HEK293T (cell line): ENCODE measurements around the gene C5AR1.
"Not testable (repeated sequence)": the region's sequence is repeated elsewhere in the genome, so short reads cannot be mapped to it uniquely, and the experiment has no call there.

Source experiments
- CTCF ChIA-PET: fragments of 350-600 bp; formaldehyde crosslinking; extraction: SDS; loops from one replicate; lab custom pipeline; 2021; ENCODE audit warnings: antibody characterized with exemption, inconsistent platforms; lab: Yijun Ruan, JAX
- POLR2A ChIA-PET: fragments of 350-600 bp; formaldehyde crosslinking; extraction: SDS; loops from one replicate; lab custom pipeline; 2020; ENCODE audit warnings: antibody characterized with exemption, inconsistent platforms; lab: Yijun Ruan, JAX
- DNase-seq: peaks from one replicate; pipeline ENCODE4 v3.0.0; 2012; ENCODE audit warnings: mixed read lengths; ENCODE audit errors: extremely low spot score
- ARNT ChIP-seq: fragments of 450-650 bp; IDR thresholded peaks from 2 replicates; pipeline ENCODE4 v1.6.1; 2017; ENCODE audit warnings: mild to moderate bottlenecking
- BHLHE40 ChIP-seq: fragments of 450-650 bp; IDR thresholded peaks from 2 replicates; pipeline ENCODE4 v1.6.1; 2016; ENCODE audit warnings: mild to moderate bottlenecking, moderate library complexity, borderline replicate concordance
- CTBP1 ChIP-seq: fragments of 450-650 bp; IDR thresholded peaks from 2 replicates; pipeline ENCODE4 v1.6.1; 2016; ENCODE audit warnings: borderline replicate concordance
- ELF4 ChIP-seq: fragments of 450-650 bp; IDR thresholded peaks from 2 replicates; pipeline ENCODE4 v1.6.1; 2017; ENCODE audit warnings: antibody characterized with exemption
- FOXA1 ChIP-seq: fragments of 450-650 bp; IDR thresholded peaks from 2 replicates; pipeline ENCODE4 v1.6.1; 2016; ENCODE audit warnings: mild to moderate bottlenecking
- FOXK2 ChIP-seq: fragments of 450-650 bp; IDR thresholded peaks from 2 replicates; pipeline ENCODE4 v1.6.1; 2016; ENCODE audit warnings: mild to moderate bottlenecking
- FOXM1 ChIP-seq: fragments of 450-650 bp; IDR thresholded peaks from 2 replicates; pipeline ENCODE4 v1.6.1; 2017; ENCODE audit warnings: mild to moderate bottlenecking, borderline replicate concordance
- HDGF ChIP-seq: fragments of 450-650 bp; IDR thresholded peaks from 2 replicates; pipeline ENCODE4 v1.6.1; 2017; ENCODE audit warnings: antibody characterized with exemption, borderline replicate concordance
- L3MBTL2 ChIP-seq: fragments of 450-650 bp; conservative IDR thresholded peaks from 2 replicates; pipeline ENCODE4 v1.6.1; 2016; ENCODE audit warnings: mild to moderate bottlenecking
- LEF1 ChIP-seq: fragments of 450-650 bp; IDR thresholded peaks from 2 replicates; pipeline ENCODE4 v1.6.1; 2017; ENCODE audit warnings: mild to moderate bottlenecking, borderline replicate concordance
- NFRKB ChIP-seq: fragments of 450-650 bp; IDR thresholded peaks from 2 replicates; pipeline ENCODE4 v1.6.1; 2016; ENCODE audit warnings: mild to moderate bottlenecking, moderate library complexity
- SP1 ChIP-seq: fragments of 450-650 bp; IDR thresholded peaks from 2 replicates; pipeline ENCODE4 v1.6.1; 2017
- SUZ12 ChIP-seq: fragments of 450-650 bp; IDR thresholded peaks from 2 replicates; pipeline ENCODE4 v1.6.1; 2016; ENCODE audit warnings: mild to moderate bottlenecking
- TARDBP ChIP-seq: fragments of 450-650 bp; IDR thresholded peaks from 2 replicates; pipeline ENCODE4 v1.6.1; 2016
- ZNF384 ChIP-seq: fragments of 450-650 bp; IDR thresholded peaks from 2 replicates; pipeline ENCODE4 v1.6.1; 2016
- TF ChIP-seq, protein P1 (sequence below): fragments of 450-650 bp; IDR thresholded peaks from 2 replicates; pipeline ENCODE4 v1.6.1; 2016

The C5AR1 gene

DNA sequence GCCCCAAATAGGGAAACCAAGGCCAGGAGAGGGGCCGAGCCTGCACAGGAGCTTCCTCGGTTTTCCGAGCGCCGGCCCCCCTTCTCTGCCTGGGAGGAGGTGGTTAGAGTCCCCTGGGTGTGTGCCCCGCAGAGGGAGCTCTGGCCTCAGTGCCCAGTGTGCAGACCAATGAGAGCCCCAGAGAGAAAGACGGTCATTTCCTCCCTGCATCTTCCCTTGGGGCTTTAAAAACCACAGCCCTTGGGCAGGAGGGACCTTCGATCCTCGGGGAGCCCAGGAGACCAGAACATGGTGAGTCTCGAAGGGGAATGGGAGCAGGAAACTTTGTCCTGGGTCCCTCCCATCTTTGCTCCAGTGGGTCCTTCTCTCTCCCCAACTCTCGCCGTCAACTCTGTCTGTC is at the start of gene C5AR1:
Gene C5AR1, plus strand, starts transcription at position 254 of the 400 bp plus-strand sequence. Its CDS starts 35 bp downstream, at position 289.
- POLR2A ChIA-PET = interaction anchor here (1.4 kb wide), 1 partner anchor 40 kb away, joined by 4 read pairs; the partner anchor contains the start of gene DHX34
- DNase-seq = no peak

DNA sequence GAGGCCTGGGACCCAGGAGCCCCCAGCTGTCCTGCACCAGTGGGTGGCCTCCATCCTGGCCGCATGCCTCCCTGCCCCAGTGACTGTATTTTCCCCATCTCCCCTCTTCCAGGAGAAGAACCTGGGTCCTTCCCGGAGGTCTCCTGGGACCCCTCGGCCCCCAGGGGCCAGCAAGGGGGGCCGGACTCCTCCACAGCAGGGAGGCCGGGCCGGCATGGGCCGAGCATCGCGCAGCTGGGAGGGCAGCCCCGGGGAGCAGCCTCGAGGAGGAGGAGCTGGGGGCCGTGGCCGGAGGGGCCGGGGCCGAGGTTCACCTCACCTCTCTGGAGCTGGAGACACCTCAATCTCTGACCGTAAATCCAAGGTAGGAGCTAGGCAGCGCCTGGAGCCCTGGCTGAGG is 49.2 kb upstream of the C5AR1 start:
- TF ChIP-seq FOXM1 (no peak), HDGF (no peak), BHLHE40 (no peak), FOXA1 (no peak), FOXK2 (no peak), L3MBTL2 (no peak), SUZ12 (no peak), ELF4 (no peak), ARNT (no peak), LEF1 (no peak), ZNF384 (no peak), TARDBP (no peak)
- TF ChIP-seq, protein P1, sequence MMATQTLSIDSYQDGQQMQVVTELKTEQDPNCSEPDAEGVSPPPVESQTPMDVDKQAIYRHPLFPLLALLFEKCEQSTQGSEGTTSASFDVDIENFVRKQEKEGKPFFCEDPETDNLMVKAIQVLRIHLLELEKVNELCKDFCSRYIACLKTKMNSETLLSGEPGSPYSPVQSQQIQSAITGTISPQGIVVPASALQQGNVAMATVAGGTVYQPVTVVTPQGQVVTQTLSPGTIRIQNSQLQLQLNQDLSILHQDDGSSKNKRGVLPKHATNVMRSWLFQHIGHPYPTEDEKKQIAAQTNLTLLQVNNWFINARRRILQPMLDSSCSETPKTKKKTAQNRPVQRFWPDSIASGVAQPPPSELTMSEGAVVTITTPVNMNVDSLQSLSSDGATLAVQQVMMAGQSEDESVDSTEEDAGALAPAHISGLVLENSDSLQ = no peak
- POLR2A ChIA-PET = no interaction called here
- no peak for DNase-seq
- CTCF ChIA-PET = no interaction called here

More for the DNA sequence above, at the start of gene C5AR1:
- CTCF ChIA-PET = interaction anchor here (0.6 to 1.4 kb wide), 3 partner anchors 10 to 39 kb away, joined by 3 to 6 read pairs (median 3); partner anchors contain the start of gene DHX34
- TF ChIP-seq LEF1 = no peak
- TF ChIP-seq FOXM1 = no peak
- TF ChIP-seq, protein P1 = no peak
- TF ChIP-seq FOXK2 = no peak
- TF ChIP-seq ELF4 = no peak
- no peak for TF ChIP-seq HDGF
- TF ChIP-seq TARDBP = no peak
- TF ChIP-seq SUZ12 = no peak
- TF ChIP-seq L3MBTL2 = no peak
- TF ChIP-seq ZNF384 = no peak
- no peak for TF ChIP-seq SP1
- no peak for TF ChIP-seq ARNT

DNA sequence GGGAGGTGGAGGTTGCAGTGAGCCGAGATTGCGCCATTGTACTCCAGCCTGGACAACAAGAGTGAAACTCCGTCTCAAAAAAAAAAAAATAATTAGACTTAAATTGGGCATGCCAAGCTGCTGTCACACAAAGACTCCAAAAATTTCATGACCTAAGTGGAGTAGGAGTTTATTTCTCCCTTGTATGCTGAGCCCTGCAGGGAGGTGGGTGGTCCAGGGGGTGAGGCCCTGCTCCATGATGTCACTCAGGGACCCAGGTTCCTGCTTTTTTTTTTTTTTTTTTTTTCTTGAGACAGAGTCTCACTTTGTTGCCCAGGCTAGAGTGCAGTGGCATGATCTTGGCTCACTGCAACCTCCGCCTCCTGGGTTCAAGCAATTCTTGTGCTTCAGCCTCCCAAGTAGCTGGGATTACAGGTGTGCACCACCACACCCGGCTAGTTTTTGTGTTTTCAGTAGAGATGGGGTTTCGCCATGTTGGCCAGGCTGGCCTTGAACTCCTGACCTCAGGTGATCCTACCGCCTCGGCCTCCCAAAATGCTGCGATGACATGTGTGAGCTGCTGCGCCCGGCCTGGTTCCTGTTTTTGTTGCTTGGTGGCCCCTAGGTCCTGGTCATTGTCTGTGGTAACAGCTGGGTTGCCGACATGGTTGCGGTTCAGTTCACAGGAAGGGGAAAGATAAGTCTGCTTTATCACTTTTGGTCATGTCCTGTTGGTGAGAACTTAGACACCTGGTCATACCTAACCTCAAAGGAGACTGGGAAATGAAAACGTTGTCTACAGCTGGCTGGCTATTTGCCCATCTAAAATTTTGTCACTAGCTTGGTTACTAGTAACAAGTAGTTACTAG is 47.5 kb upstream of the C5AR1 start:
- POLR2A ChIA-PET = not testable (repeated sequence)
- CTCF ChIA-PET = interaction anchor here (1.0 kb wide), 1 partner anchor 7 kb away, joined by 3 read pairs; no protein-coding TSS in a partner anchor

DNA sequence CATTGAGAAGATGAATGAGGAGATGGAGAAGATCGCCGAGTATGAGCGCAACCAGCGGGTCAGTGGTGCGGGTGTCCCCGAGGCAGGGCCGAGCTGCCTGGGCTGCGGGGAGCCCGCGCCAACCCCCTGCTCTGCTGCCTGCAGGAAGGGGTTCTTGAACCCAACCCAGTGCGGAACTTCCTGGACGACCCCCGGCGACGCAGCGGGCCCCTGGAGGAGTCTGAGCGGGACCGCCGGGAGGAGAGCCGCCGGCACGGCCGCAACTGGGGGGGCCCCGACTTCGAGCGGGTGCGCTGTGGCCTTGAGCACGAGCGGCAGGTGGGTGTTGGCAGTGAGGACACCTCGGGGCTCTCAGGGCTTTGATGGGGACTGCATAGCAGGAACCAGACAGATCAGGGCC is 45.0 kb upstream of the C5AR1 start:
- CTCF ChIA-PET = no interaction called here
- POLR2A ChIA-PET = no interaction called here
- TF ChIP-seq ARNT (no peak), ZNF384 (no peak), HDGF (no peak), FOXA1 (no peak), NFRKB (no peak), FOXM1 (no peak), FOXK2 (no peak), ELF4 (no peak)
- DNase-seq = no peak

More for the DNA sequence above, 47.5 kb upstream of the C5AR1 start:
- not testable (repeated sequence) for DNase-seq

DNA sequence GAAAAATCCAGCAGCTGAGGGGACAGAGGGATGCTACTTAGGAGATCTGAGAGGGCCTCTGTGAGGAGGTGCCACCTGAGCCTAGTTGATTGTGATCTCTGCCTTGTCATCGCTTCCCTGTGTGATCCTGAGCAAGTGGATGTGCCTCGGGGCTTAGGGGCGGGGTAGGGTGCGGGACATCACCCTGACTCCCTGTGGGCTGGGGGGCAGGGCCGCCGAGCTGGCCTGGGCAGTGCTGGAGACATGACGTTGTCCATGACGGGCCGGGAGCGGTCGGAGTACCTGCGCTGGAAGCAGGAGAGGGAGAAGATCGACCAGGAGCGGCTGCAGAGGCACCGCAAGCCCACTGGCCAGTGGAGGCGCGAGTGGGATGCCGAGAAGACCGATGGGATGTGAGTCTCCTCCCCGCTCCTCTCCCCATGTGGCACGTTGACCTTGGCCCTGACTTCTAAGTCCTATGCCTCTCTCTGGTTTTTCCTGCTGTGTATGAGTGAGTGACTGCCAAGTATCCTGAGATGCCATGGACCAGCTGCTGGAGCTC is 43.2 kb upstream of the C5AR1 start:
- POLR2A ChIA-PET = no interaction called here

DNA sequence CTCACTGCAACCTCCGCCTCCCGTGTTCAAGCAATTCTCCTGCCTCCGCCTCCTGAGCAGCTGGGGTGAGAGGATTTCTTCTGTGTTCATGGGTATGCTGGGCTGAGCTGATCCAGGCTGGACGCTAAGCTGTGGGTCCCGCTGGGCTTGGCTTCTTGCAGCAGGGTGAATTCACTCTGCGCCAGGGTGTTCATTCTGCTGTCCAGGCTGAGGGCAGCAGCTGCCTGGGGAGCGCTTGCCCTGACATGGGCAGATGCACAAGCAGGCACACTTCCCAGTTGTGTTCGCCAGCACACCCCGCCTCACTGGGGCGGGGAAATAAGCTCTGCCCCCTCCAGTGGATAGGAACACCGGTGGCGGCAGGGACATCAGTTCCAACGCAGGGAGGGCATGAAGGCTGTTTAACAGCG is 42.3 kb upstream of the C5AR1 start:
- POLR2A ChIA-PET = interaction anchor here (1.1 to 2.2 kb wide), 2 partner anchors 11 to 81 kb away, joined by 5 to 8 read pairs; partner anchors contain the start of genes CCDC9 and DHX34
- CTCF ChIA-PET = interaction anchor here (0.7 kb wide), 1 partner anchor 124 kb away, joined by 3 read pairs; no protein-coding TSS in a partner anchor
- no peak for DNase-seq
- no peak for TF ChIP-seq FOXA1
- TF ChIP-seq FOXK2 = no peak
- TF ChIP-seq CTBP1 = no peak
- no peak for TF ChIP-seq ARNT
- no peak for TF ChIP-seq SUZ12
- no peak for TF ChIP-seq HDGF
- no peak for TF ChIP-seq SP1
- TF ChIP-seq ZNF384 = no peak
- TF ChIP-seq NFRKB = no peak
- TF ChIP-seq LEF1 = no peak
- TF ChIP-seq BHLHE40 = no peak
- TF ChIP-seq, protein P1 = no peak
- TF ChIP-seq TARDBP = no peak

More for the DNA sequence above, 43.2 kb upstream of the C5AR1 start:
- CTCF ChIA-PET = interaction anchor here (0.7 kb wide), 1 partner anchor 125 kb away, joined by 3 read pairs; no protein-coding TSS in a partner anchor
- DNase-seq = no peak
- TF ChIP-seq NFRKB (no peak), SUZ12 (no peak), LEF1 (no peak), FOXA1 (no peak), ARNT (no peak), FOXM1 (no peak)
- TF ChIP-seq, protein P1 = no peak
